MCF 10A (cell line): ENCODE results near the gene LIN37. TPM values are rescaled to one million over a fixed set of nuclear protein-coding genes. Genes with fewer than 3 reads are reported as not detected.

Source experiments
- BruUV-seq: library from RNA; stranded (reverse); fragments of 400-500 nt; replicated peaks from 2 replicates; lab custom pipeline; 2021; lab: Mats Ljungman, UMichigan
- CTCF ChIA-PET: fragments of 300-600 bp; sonication (Branson Sonifier 250); formaldehyde crosslinking; extraction: SDS; loops from one replicate; lab custom pipeline; 2021; ENCODE audit warnings: antibody characterized with exemption, inconsistent platforms; lab: Yijun Ruan, JAX
- POLR2A ChIA-PET: fragments of 300-600, 350-650 bp; sonication (Branson Sonifier 250); formaldehyde crosslinking; extraction: SDS; loops from one replicate; lab custom pipeline; 2020; ENCODE audit warnings: antibody characterized with exemption, inconsistent platforms; lab: Yijun Ruan, JAX
- DNase-seq: peaks from one replicate; pipeline ENCODE4 v3.0.0-alpha.2; 2018; ENCODE audit not compliant: unreplicated experiment
- H3K27ac Mint-ChIP-seq: one replicate; pipeline ENCODE4 v1.8.0; 2022; ENCODE audit warnings: mild to moderate bottlenecking, low read depth, mixed read lengths; ENCODE audit not compliant: unreplicated experiment
- H3K27me3 Mint-ChIP-seq: one replicate; pipeline ENCODE4 v1.8.0; 2022; ENCODE audit warnings: mixed read lengths; ENCODE audit not compliant: insufficient read depth, unreplicated experiment
- H3K36me3 Mint-ChIP-seq: one replicate; pipeline ENCODE4 v1.8.0; 2022; ENCODE audit warnings: mild to moderate bottlenecking, moderate library complexity, mixed read lengths; ENCODE audit not compliant: insufficient read depth, unreplicated experiment
- H3K4me1 Mint-ChIP-seq: one replicate; pipeline ENCODE4 v1.8.0; 2022; ENCODE audit warnings: mixed read lengths; ENCODE audit not compliant: insufficient read depth, unreplicated experiment
- H3K4me3 Mint-ChIP-seq: one replicate; pipeline ENCODE4 v1.8.0; 2022; ENCODE audit warnings: mild to moderate bottlenecking, moderate library complexity, mixed read lengths; ENCODE audit not compliant: unreplicated experiment
- H3K9me3 Mint-ChIP-seq: one replicate; pipeline ENCODE4 v1.8.0; 2022; ENCODE audit warnings: mixed read lengths; ENCODE audit not compliant: unreplicated experiment
- CTCF ChIP-seq: fragments of 200-600 bp; IDR thresholded peaks from one replicate; pipeline ENCODE4 v1.8.0; 2022; ENCODE audit warnings: antibody characterized with exemption, mild to moderate bottlenecking; ENCODE audit not compliant: unreplicated experiment
- intact Hi-C: fragments of 100-400 bp; cut with micrococcal nuclease; formaldehyde crosslinking; loops from 2 replicates; pipeline ENCODE4 v1.14.1; 2022
- total RNA-seq: library from RNA; stranded (reverse); gene quantifications from 2 replicates; pipeline ENCODE4 v1.2.3, GENCODE V29; 2022

The LIN37 gene
- total RNA-seq, 1 experiment from 2014 or later = 19.6 TPM

GRCh38 chr19:35714601-35715354 is 33.6 kb upstream of the LIN37 start:
- no peaks in the 10 kb centered on the region for H3K9me3 Mint-ChIP-seq
- CTCF ChIA-PET = interaction anchor here (0.6 to 1.5 kb wide), 4 partner anchors 21 to 166 kb away, joined by 3 to 10 read pairs (median 3); no protein-coding TSS in a partner anchor
- POLR2A ChIA-PET = interaction anchor here (1.4 kb wide), 1 partner anchor 70 kb away, joined by 3 read pairs; no protein-coding TSS in a partner anchor
- BruUV-seq = no TSS peak
- no peak for DNase-seq
- H3K27me3 Mint-ChIP-seq = no peaks in the 10 kb centered on the region
- H3K4me1 Mint-ChIP-seq = peaks cover 19% of the 10 kb centered on the region
- H3K27ac Mint-ChIP-seq = no peak overlapping the region
- H3K36me3 Mint-ChIP-seq = no peaks in the 10 kb centered on the region
- no peak overlapping the region for H3K4me3 Mint-ChIP-seq
- TF ChIP-seq CTCF = no peak
- intact Hi-C loops = no loop called here

GRCh38 chr19:35715355-35715809 is 33.0 kb upstream of the LIN37 start:
- no TSS peak for BruUV-seq
- Mint-ChIP-seq H3K4me3 (peak overlapping the region; percentile 88), H3K9me3 (no peaks in the 10 kb centered on the region), H3K4me1 (peaks cover 23% of the 10 kb centered on the region), H3K27ac (peak overlapping the region; percentile 97), H3K27me3 (no peaks in the 10 kb centered on the region), H3K36me3 (peaks cover 6% of the 10 kb centered on the region)
- ChIA-PET POLR2A (interaction anchor here (0.9 to 1.4 kb wide), 2 partner anchors 30 to 70 kb away, joined by 3 read pairs; partner anchors contain the start of genes PSENEN and U2AF1L4), CTCF (interaction anchor here (0.5 to 1.5 kb wide), 10 partner anchors 9 to 216 kb away, joined by 3 to 10 read pairs (median 3); no protein-coding TSS in a partner anchor)
- DNase-seq = no peak
- TF ChIP-seq CTCF = no peak
- intact Hi-C loops = no loop called here

GRCh38 chr19:35715981-35716800 is 32.2 kb upstream of the LIN37 start:
- peaks cover 23% of the 10 kb centered on the region for H3K4me1 Mint-ChIP-seq
- H3K27ac Mint-ChIP-seq = peak overlapping the region; percentile 97
- intact Hi-C loops = no loop called here
- H3K36me3 Mint-ChIP-seq = peaks cover 14% of the 10 kb centered on the region
- H3K4me3 Mint-ChIP-seq = peak overlapping the region; percentile 88
- TSS peak; percentile 22 for BruUV-seq
- ChIA-PET POLR2A (interaction anchor here (0.9 to 1.4 kb wide), 2 partner anchors 29 to 71 kb away, joined by 3 read pairs; partner anchors contain the start of genes PSENEN and U2AF1L4), CTCF (interaction anchor here (0.5 to 1.3 kb wide), 8 partner anchors 9 to 215 kb away, joined by 3 to 8 read pairs (median 3); no protein-coding TSS in a partner anchor)
- H3K9me3 Mint-ChIP-seq = no peaks in the 10 kb centered on the region
- DNase-seq = no peak
- TF ChIP-seq CTCF = no peak
- no peaks in the 10 kb centered on the region for H3K27me3 Mint-ChIP-seq
